ENCODE results near the gene POLE3.

- TF ChIP-seq POLR2A (IDR thresholded peaks at IDR 0.05; ENCODE audit: low read length), result no peak
- no peak for TF ChIP-seq GATA1 (IDR thresholded peaks at IDR 0.05; ENCODE audit: low read depth, low read length)
Measured at GRCh38 chr9:113395000-113395861, 15.2 kb downstream of the POLE3 start.

Measured in erythroblast (primary cell).